Caco-2 (cell line): ENCODE measurements around the gene SLX4IP. TPM values are rescaled to one million over a fixed set of nuclear protein-coding genes. Genes with fewer than 3 reads are reported as not detected.

Experiments used
- BruUV-seq: library from RNA; stranded (reverse); fragments of 400-500 nt; replicated peaks from 2 replicates; lab custom pipeline; 2021; lab: Mats Ljungman, UMichigan
- CTCF ChIA-PET: fragments of 300-600 bp; sonication (Branson Sonifier 250); formaldehyde crosslinking; loops from one replicate; lab custom pipeline; 2022; ENCODE audit warnings: antibody characterized with exemption; lab: Charles Lee
- POLR2A ChIA-PET: fragments of 300-600 bp; sonication (Branson Sonifier 250); formaldehyde crosslinking; loops from one replicate; lab custom pipeline; 2022; ENCODE audit warnings: antibody characterized with exemption; lab: Charles Lee
- DNase-seq, 2 experiments: peaks; one replicate each; pipeline versions ENCODE4 v3.0.0 to v3.0.0-alpha.2; 2020 to 2022
- H3K27me3 ChIP-seq: replicated peaks from 2 replicates; pipeline ENCODE4 v1.6.0; 2011; ENCODE audit warnings: low read length; ENCODE audit not compliant: control insufficient read depth, insufficient read depth
- H3K36me3 ChIP-seq: 2 replicates; pipeline ENCODE4 v1.5.1; 2011; ENCODE audit warnings: low read length; ENCODE audit not compliant: control insufficient read depth, insufficient read depth
- H3K4me1 ChIP-seq: fragments of 250-450 bp; sonication (Bioruptor Pico); 2 replicates; pipeline ENCODE4 v1.5.1; 2020; ENCODE audit warnings: mild to moderate bottlenecking
- H3K4me3 ChIP-seq: 2 replicates; pipeline ENCODE4 v1.5.1; 2011; ENCODE audit warnings: low read depth, mild to moderate bottlenecking, control low read depth, low read length
- H3K9me3 ChIP-seq: fragments of 250-450 bp; sonication (Bioruptor Pico); 2 replicates; pipeline ENCODE4 v1.5.1; 2020; ENCODE audit warnings: mild to moderate bottlenecking, moderate library complexity
- H3K27ac Mint-ChIP-seq: one replicate; pipeline ENCODE4 v1.8.0; 2022; ENCODE audit warnings: mixed read lengths; ENCODE audit not compliant: unreplicated experiment
- H3K27me3 Mint-ChIP-seq: one replicate; pipeline ENCODE4 v1.8.0; 2022; ENCODE audit warnings: mixed read lengths; ENCODE audit not compliant: insufficient read depth, unreplicated experiment
- H3K36me3 Mint-ChIP-seq: one replicate; pipeline ENCODE4 v1.8.0; 2022; ENCODE audit warnings: mild to moderate bottlenecking, mixed read lengths; ENCODE audit not compliant: insufficient read depth, unreplicated experiment
- H3K4me1 Mint-ChIP-seq: one replicate; pipeline ENCODE4 v1.8.0; 2022; ENCODE audit warnings: low read depth, mixed read lengths; ENCODE audit not compliant: unreplicated experiment
- H3K4me3 Mint-ChIP-seq: one replicate; pipeline ENCODE4 v1.8.0; 2022; ENCODE audit warnings: mild to moderate bottlenecking, moderate library complexity, mixed read lengths; ENCODE audit not compliant: unreplicated experiment
- H3K9me3 Mint-ChIP-seq: one replicate; pipeline ENCODE4 v1.8.0; 2022; ENCODE audit warnings: mixed read lengths; ENCODE audit not compliant: unreplicated experiment
- intact Hi-C: fragments of 100-400 bp; cut with micrococcal nuclease; formaldehyde crosslinking; loops from one replicate; pipeline ENCODE4 v1.10.0; 2022; ENCODE audit not compliant: unreplicated experiment
- total RNA-seq: library from RNA; stranded (reverse); gene quantifications from 2 replicates; pipeline ENCODE4 v1.2.3, GENCODE V29; 2022
- TF ChIP-seq, protein P1 (sequence below), 2 experiments: fragments of 200-600 bp in 1 of 2; IDR thresholded peaks; 1 replicate in 1 of 2; 2 replicates in 1 of 2; pipeline versions ENCODE4 v1.5.1 to v1.8.0; 2011 to 2022; ENCODE audit warnings: antibody characterized with exemption in 1 of 2, control low read depth in 1 of 2, inconsistent platforms in 1 of 2, low read depth in 1 of 2, low read length in 1 of 2, mild to moderate bottlenecking in 1 of 2, moderate library complexity in 1 of 2; ENCODE audit not compliant: insufficient read depth in 1 of 2, severe bottlenecking in 1 of 2, unreplicated experiment in 1 of 2

SLX4IP gene
- total RNA-seq, 1 experiment from 2014 or later: 8.5 TPM

GRCh38 chr20:10497283-10497682 lies 62.2 kb downstream of the SLX4IP start:
- H3K36me3 ChIP-seq: no peaks in the 10 kb centered on the region
- H3K4me1 Mint-ChIP-seq: no peaks in the 10 kb centered on the region
- no peak overlapping the region for H3K27ac Mint-ChIP-seq
- H3K27me3 Mint-ChIP-seq: no peaks in the 10 kb centered on the region
- ChIA-PET CTCF (no interaction called here), POLR2A (no interaction called here)
- H3K36me3 Mint-ChIP-seq: no peaks in the 10 kb centered on the region
- no peaks in the 10 kb centered on the region for H3K9me3 Mint-ChIP-seq
- no peak overlapping the region for H3K4me3 ChIP-seq
- H3K4me1 ChIP-seq: no peaks in the 10 kb centered on the region
- no peak overlapping the region for H3K4me3 Mint-ChIP-seq
- TF ChIP-seq, protein P1, sequence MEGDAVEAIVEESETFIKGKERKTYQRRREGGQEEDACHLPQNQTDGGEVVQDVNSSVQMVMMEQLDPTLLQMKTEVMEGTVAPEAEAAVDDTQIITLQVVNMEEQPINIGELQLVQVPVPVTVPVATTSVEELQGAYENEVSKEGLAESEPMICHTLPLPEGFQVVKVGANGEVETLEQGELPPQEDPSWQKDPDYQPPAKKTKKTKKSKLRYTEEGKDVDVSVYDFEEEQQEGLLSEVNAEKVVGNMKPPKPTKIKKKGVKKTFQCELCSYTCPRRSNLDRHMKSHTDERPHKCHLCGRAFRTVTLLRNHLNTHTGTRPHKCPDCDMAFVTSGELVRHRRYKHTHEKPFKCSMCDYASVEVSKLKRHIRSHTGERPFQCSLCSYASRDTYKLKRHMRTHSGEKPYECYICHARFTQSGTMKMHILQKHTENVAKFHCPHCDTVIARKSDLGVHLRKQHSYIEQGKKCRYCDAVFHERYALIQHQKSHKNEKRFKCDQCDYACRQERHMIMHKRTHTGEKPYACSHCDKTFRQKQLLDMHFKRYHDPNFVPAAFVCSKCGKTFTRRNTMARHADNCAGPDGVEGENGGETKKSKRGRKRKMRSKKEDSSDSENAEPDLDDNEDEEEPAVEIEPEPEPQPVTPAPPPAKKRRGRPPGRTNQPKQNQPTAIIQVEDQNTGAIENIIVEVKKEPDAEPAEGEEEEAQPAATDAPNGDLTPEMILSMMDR (IDR thresholded peaks at IDR 0.05; ENCODE audit: insufficient read depth in 1 of 2, low read depth in 1 of 2, low read length in 1 of 2, severe bottlenecking in 1 of 2, unreplicated experiment in 1 of 2): no peak
- no TSS peak for BruUV-seq
- intact Hi-C loops: no loop called here
- H3K27me3 ChIP-seq: no peaks in the 10 kb centered on the region
- no peak for DNase-seq
- no peaks in the 10 kb centered on the region for H3K9me3 ChIP-seq

DNA sequence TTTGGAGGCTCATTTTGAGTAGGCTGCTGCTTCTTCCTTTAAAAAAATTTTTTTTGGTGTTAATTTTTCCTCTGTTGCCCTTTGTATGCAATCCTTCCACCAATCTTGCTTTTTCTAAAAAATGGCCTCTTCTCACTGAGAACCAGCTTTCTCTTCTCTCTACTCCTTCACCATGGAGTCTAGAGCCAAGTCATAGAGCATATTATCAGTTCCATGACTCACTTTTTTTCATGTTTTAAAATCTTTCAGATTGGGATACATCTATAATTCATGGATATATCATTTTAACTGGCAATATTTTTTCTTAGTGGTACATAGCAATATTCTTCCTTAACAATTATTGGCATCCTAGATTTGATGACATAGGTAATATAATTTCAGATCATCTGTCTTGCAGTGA lies 62.7 kb downstream of the SLX4IP start:
- no peaks in the 10 kb centered on the region for H3K27me3 Mint-ChIP-seq
- Histone ChIP-seq H3K4me1 (no peaks in the 10 kb centered on the region), H3K36me3 (no peaks in the 10 kb centered on the region), H3K4me3 (no peak overlapping the region), H3K27me3 (no peaks in the 10 kb centered on the region), H3K9me3 (no peaks in the 10 kb centered on the region)
- intact Hi-C loops: no loop called here
- no peaks in the 10 kb centered on the region for H3K36me3 Mint-ChIP-seq
- H3K9me3 Mint-ChIP-seq: no peaks in the 10 kb centered on the region
- no peak for DNase-seq
- no peaks in the 10 kb centered on the region for H3K4me1 Mint-ChIP-seq
- TF ChIP-seq, protein P1 (IDR thresholded peaks at IDR 0.05; ENCODE audit: insufficient read depth in 1 of 2, low read depth in 1 of 2, low read length in 1 of 2, severe bottlenecking in 1 of 2, unreplicated experiment in 1 of 2): no peak
- POLR2A ChIA-PET: no interaction called here
- no TSS peak for BruUV-seq
- CTCF ChIA-PET: no interaction called here
- no peak overlapping the region for H3K27ac Mint-ChIP-seq
- no peak overlapping the region for H3K4me3 Mint-ChIP-seq

- Mint-ChIP-seq H3K27me3 (no peaks in the 10 kb centered on the region), H3K36me3 (no peaks in the 10 kb centered on the region), H3K9me3 (no peaks in the 10 kb centered on the region), H3K4me1 (no peaks in the 10 kb centered on the region), H3K27ac (no peak overlapping the region), H3K4me3 (no peak overlapping the region)
- TF ChIP-seq, protein P1 (IDR thresholded peaks at IDR 0.05; ENCODE audit: insufficient read depth in 1 of 2, low read depth in 1 of 2, low read length in 1 of 2, severe bottlenecking in 1 of 2, unreplicated experiment in 1 of 2): no peak
- no peak for DNase-seq
- POLR2A ChIA-PET: no interaction called here
- CTCF ChIA-PET: no interaction called here
- H3K9me3 ChIP-seq: no peaks in the 10 kb centered on the region
- no peaks in the 10 kb centered on the region for H3K4me1 ChIP-seq
- H3K27me3 ChIP-seq: no peaks in the 10 kb centered on the region
- intact Hi-C loops: no loop called here
- H3K4me3 ChIP-seq: no peak overlapping the region
- no TSS peak for BruUV-seq
- no peaks in the 10 kb centered on the region for H3K36me3 ChIP-seq
Observed at GRCh38 chr20:10498200-10498599, 63.1 kb downstream of the SLX4IP start.
